HG03066 (cell line): ENCODE data around the gene MYBPHL.
A peak's percentile ranks its signal among the peaks of the same experiment; 100 is the strongest.

Experiments
- ATAC-seq: cut with Tn5 transposase; IDR thresholded peaks from one replicate; pipeline ENCODE4 v1.9.1; 2021; ENCODE audit warnings: low read depth; ENCODE audit not compliant: unreplicated experiment

Gene MYBPHL

GRCh38 chr1:109266965-109267364, 39.8 kb downstream of the MYBPHL start:
- no peak for ATAC-seq

GRCh38 chr1:109265741-109266330, 41.0 kb downstream of the MYBPHL start:
- ATAC-seq, result no peak

GRCh38 chr1:109265016-109265415, 41.8 kb downstream of the MYBPHL start:
- no peak for ATAC-seq

- no peak for ATAC-seq
These were observed 42.4 kb downstream of the MYBPHL start for GRCh38 chr1:109264379-109264755.

- peak; percentile 55 for ATAC-seq
These were observed 43.0 kb downstream of the MYBPHL start for GRCh38 chr1:109263597-109264378.

GRCh38 chr1:109263234-109263596, 43.6 kb downstream of the MYBPHL start:
- ATAC-seq, result no peak

- ATAC-seq, result no peak
These were observed 44.4 kb downstream of the MYBPHL start for GRCh38 chr1:109262231-109263055.

- no peak for ATAC-seq
These were observed 45.2 kb downstream of the MYBPHL start for GRCh38 chr1:109261578-109261977.

GRCh38 chr1:109261006-109261405, 45.8 kb downstream of the MYBPHL start:
- no peak for ATAC-seq

GRCh38 chr1:109259674-109260557, 46.9 kb downstream of the MYBPHL start:
- no peak for ATAC-seq

GRCh38 chr1:109258481-109259466, 48.0 kb downstream of the MYBPHL start:
- no peak for ATAC-seq

GRCh38 chr1:109257682-109258421, 49.0 kb downstream of the MYBPHL start:
- no peak for ATAC-seq

GRCh38 chr1:109256971-109257681, 49.7 kb downstream of the MYBPHL start:
- ATAC-seq, result no peak

GRCh38 chr1:109256085-109256484, 50.7 kb downstream of the MYBPHL start:
- ATAC-seq, result no peak

- no peak for ATAC-seq
These were observed 51.1 kb downstream of the MYBPHL start for GRCh38 chr1:109255678-109256077.

GRCh38 chr1:109255097-109255651, 51.6 kb downstream of the MYBPHL start:
- no peak for ATAC-seq

- no peak for ATAC-seq
These were observed 52.2 kb downstream of the MYBPHL start for GRCh38 chr1:109254621-109255096.
